Gastroesophageal sphincter (tissue), 4 donors: ENCODE results near the gene PRUNE1. TPM values are rescaled to one million over a fixed set of nuclear protein-coding genes. Genes with fewer than 3 reads are reported as not detected.

ENCODE experiments used
- ATAC-seq: fragments of 150-250 bp; one replicate; pipeline ENCODE4 v1.9.1; 2016; ENCODE audit warnings: mild to moderate bottlenecking, moderate library complexity
- H3K27ac ChIP-seq, 4 donors: fragments of 200-600 bp; sonication (generic) in 3 of 4; 1 replicate in 3 of 4; 2 replicates in 1 of 4; pipeline ENCODE4 v1.5.1; 2016 to 2019
- H3K27me3 ChIP-seq: fragments of 200-600 bp; sonication (generic); one replicate; pipeline ENCODE4 v1.5.1; 2019
- H3K36me3 ChIP-seq, 2 donors: fragments of 200-600 bp; sonication (generic); one replicate each; pipeline ENCODE4 v1.5.1; 2019; ENCODE audit warnings: control low read depth in 1 of 2
- H3K4me1 ChIP-seq, 3 donors: fragments of 200-600 bp; sonication (generic); 1 replicate in 2 of 3; 2 replicates in 1 of 3; pipeline ENCODE4 v1.5.1; 2016 to 2019; ENCODE audit warnings: control low read depth in 2 of 3
- H3K4me3 ChIP-seq, 2 donors: fragments of 200-600 bp; sonication (generic); one replicate each; pipeline ENCODE4 v1.5.1; 2019; ENCODE audit warnings: mild to moderate bottlenecking in 1 of 2, moderate library complexity in 1 of 2
- H3K9me3 ChIP-seq, 3 donors: fragments of 200-600 bp; sonication (generic); one replicate each; pipeline ENCODE4 v1.5.1; 2017 to 2019; ENCODE audit warnings: control low read depth in 2 of 3
- CTCF ChIP-seq, 4 experiments: fragments of 200-600 bp in 2 of 4; fragments of 450-650 bp in 2 of 4; sonication (generic) in 1 of 4; IDR thresholded peaks; one replicate each; pipeline ENCODE4 v1.5.1; 2017 to 2019; ENCODE audit warnings: antibody characterized with exemption in 4 of 4, mild to moderate bottlenecking in 2 of 4, moderate library complexity in 2 of 4
- EP300 ChIP-seq: sonication (generic); formaldehyde crosslinking; IDR thresholded peaks from one replicate; pipeline ENCODE4 v1.6.1; 2017; ENCODE audit warnings: antibody characterized with exemption, mild to moderate bottlenecking
- POLR2A ChIP-seq, 2 donors: fragments of 450-650 bp; IDR thresholded peaks; one replicate each; pipeline ENCODE4 v1.6.1; 2017; ENCODE audit warnings: antibody characterized with exemption in 2 of 2, mild to moderate bottlenecking in 2 of 2, moderate library complexity in 1 of 2
- POLR2AphosphoS5 ChIP-seq: sonication (generic); formaldehyde crosslinking; IDR thresholded peaks from one replicate; pipeline ENCODE4 v1.6.1; 2017; ENCODE audit warnings: antibody characterized with exemption
- WGBS, 2 donors: methylation state at CpG; one replicate each; pipeline ENCODE4 v1.1.5; 2018; ENCODE audit warnings: low coverage in 1 of 2; 5-methylcytosine and 5-hydroxymethylcytosine counted together
- total RNA-seq, 4 donors: library from RNA; depleted of rRNA; stranded (reverse); fragments of >200 nt; gene quantifications; one replicate each; pipeline ENCODE4 v1.1.0, GENCODE V29; 2016

PRUNE1 gene
- total RNA-seq, 4 donors from 2014 or later: 24.2 to 28.9 (median 26.7) TPM

DNA sequence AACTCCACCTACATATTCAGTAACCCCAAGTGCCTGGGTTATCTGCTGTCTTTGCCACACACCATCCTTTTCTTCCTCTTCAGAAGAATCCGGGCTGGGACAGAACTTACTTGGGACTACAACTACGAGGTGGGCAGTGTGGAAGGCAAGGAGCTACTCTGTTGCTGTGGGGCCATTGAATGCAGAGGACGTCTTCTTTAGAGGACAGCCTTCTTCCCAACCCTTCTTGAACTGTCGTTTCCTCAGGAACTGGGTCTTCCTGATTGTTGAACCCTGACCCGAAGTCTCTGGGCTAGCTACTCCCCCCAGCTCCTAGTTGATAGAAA, 44.1 kb upstream of the PRUNE1 start:
- TF ChIP-seq EP300 (no peak), POLR2A (IDR thresholded peaks at IDR 0.05) (no peak), CTCF (IDR thresholded peaks at IDR 0.05) (no peak), POLR2AphosphoS5 (no peak)
- Histone ChIP-seq H3K4me3 (no peak overlapping the region), H3K27me3 (no peaks in the 10 kb centered on the region), H3K9me3 (no peaks in the 10 kb centered on the region), H3K27ac (no peak overlapping the region), H3K36me3 (peaks cover 4 to 100% of the 10 kb centered on the region in 2 donors), H3K4me1 (peaks cover 0 to 13% (median 0%) of the 10 kb centered on the region in 3 donors)
- WGBS, 2 donors: 63% methylated on average over 4 of the region's 5 CpGs; no CpG with 5 or more reads in 1 of the 2 donors
- no peak for ATAC-seq

- Histone ChIP-seq H3K27me3 (no peaks in the 10 kb centered on the region), H3K36me3 (peaks cover 4 to 86% of the 10 kb centered on the region in 2 donors), H3K9me3 (no peaks in the 10 kb centered on the region), H3K4me3 (no peak overlapping the region), H3K4me1 (peaks cover 0 to 27% (median 4%) of the 10 kb centered on the region in 3 donors), H3K27ac (no peak overlapping the region)
- WGBS, 2 donors: 72 to 90% methylated on average over 2 to 4 of the region's 4 CpGs
- TF ChIP-seq POLR2A (IDR thresholded peaks at IDR 0.05) (no peak), CTCF (IDR thresholded peaks at IDR 0.05) (no peak), EP300 (no peak), POLR2AphosphoS5 (no peak)
- ATAC-seq: no peak
Observed at GRCh38 chr1:150965605-150966004, 42.6 kb upstream of the PRUNE1 start.

GRCh38 chr1:150966011-150966410, 42.2 kb upstream of the PRUNE1 start:
- Histone ChIP-seq H3K27ac (no peak overlapping the region), H3K4me1 (peaks cover 0 to 31% (median 8%) of the 10 kb centered on the region in 3 donors), H3K9me3 (no peaks in the 10 kb centered on the region), H3K27me3 (no peaks in the 10 kb centered on the region), H3K4me3 (no peak overlapping the region), H3K36me3 (peaks cover 4 to 82% of the 10 kb centered on the region in 2 donors)
- no peak for TF ChIP-seq CTCF (IDR thresholded peaks at IDR 0.05)
- no peak for TF ChIP-seq EP300
- no peak for TF ChIP-seq POLR2A (IDR thresholded peaks at IDR 0.05)
- TF ChIP-seq POLR2AphosphoS5: no peak
- 48 to 55% methylated on average over 4 to 6 of the region's 6 CpGs for WGBS, 2 donors
- ATAC-seq: no peak

GRCh38 chr1:150967936-150968335, 40.3 kb upstream of the PRUNE1 start:
- H3K9me3 ChIP-seq: no peaks in the 10 kb centered on the region
- H3K27me3 ChIP-seq: no peaks in the 10 kb centered on the region
- H3K4me1 ChIP-seq: peaks cover 10 to 51% (median 28%) of the 10 kb centered on the region in 3 donors
- H3K27ac ChIP-seq: peak overlapping the region in 1 of 4 donors; percentile 15
- no peak for ATAC-seq
- no peak for TF ChIP-seq CTCF (IDR thresholded peaks at IDR 0.05)
- no peak for TF ChIP-seq EP300
- no peak for TF ChIP-seq POLR2AphosphoS5
- no peak for TF ChIP-seq POLR2A (IDR thresholded peaks at IDR 0.05)
- 92 to 100% methylated on average over 2 to 13 of the region's 13 CpGs for WGBS, 2 donors
- H3K4me3 ChIP-seq: no peak overlapping the region
- peaks cover 4 to 63% of the 10 kb centered on the region in 2 donors for H3K36me3 ChIP-seq

DNA sequence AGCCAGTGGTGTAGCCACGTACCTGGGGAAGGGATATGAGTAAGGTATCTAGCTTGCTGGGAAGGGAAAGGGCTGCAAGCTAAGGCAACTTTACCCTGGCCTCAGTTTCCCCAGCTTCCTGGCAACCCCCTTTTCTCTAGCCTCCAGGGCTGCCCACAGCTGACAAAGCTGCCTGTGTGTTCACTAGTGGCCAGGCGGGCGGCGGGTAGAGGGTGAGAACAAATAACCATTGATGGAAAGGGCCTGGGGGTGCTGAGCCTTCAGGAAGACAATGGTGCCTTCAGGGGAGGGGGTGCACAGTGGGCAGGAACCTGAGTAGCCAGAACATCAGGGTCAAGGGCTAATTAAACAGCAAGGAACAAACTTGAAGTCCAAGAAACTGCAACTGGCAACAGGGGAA, 39.8 kb upstream of the PRUNE1 start:
- Histone ChIP-seq H3K36me3 (peaks cover 4 to 57% of the 10 kb centered on the region in 2 donors), H3K27ac (peak overlapping the region in 2 of 4 donors; percentile 15 to 27), H3K4me3 (no peak overlapping the region), H3K4me1 (peaks cover 10 to 56% (median 32%) of the 10 kb centered on the region in 3 donors), H3K27me3 (no peaks in the 10 kb centered on the region), H3K9me3 (no peaks in the 10 kb centered on the region)
- no peak for ATAC-seq
- TF ChIP-seq EP300 (no peak), POLR2AphosphoS5 (no peak), CTCF (IDR thresholded peaks at IDR 0.05) (no peak), POLR2A (IDR thresholded peaks at IDR 0.05) (no peak)
- WGBS, 2 donors: 91% methylated on average over 4 of the region's 4 CpGs; no CpG with 5 or more reads in 1 of the 2 donors
